ENCODE measurements around the gene ZNF792. TPM values are rescaled to one million over a fixed set of nuclear protein-coding genes. Genes with fewer than 3 reads are reported as not detected.
A peak's percentile ranks its signal among the peaks of the same experiment; 100 is the strongest.

The ZNF792 gene
- polyA plus RNA-seq, 1 of the 3 experiments (the other 2 are of a cell fraction): 1.5 TPM

- TF ChIP-seq RAD21 (IDR thresholded peaks at IDR 0.05; ENCODE audit: low read length): no peak
These were observed 38.1 kb upstream of the ZNF792 start (continued) for GRCh38 chr19:35002037-35002535.

- WGBS (ENCODE audit: low lambda C conversion rate): 7% methylated on average over 14 of the region's 46 CpGs
- peak; percentile 53 for DNase-seq
- H2AFZ ChIP-seq (ENCODE audit: low read depth): no peak overlapping the region
- peaks cover 7 to 16% of the 10 kb centered on the region in 2 experiments; a peak in 2 of 4 replicates for H3K4me1 ChIP-seq (ENCODE audit: control insufficient read depth in 1 of 2, insufficient read depth in 2 of 2, low read depth in 1 of 2, low read length in 1 of 2)
- no peaks in the 10 kb centered on the region for H3K27me3 ChIP-seq (ENCODE audit: insufficient read depth)
- peak overlapping the region; percentile 98 for H3K4me2 ChIP-seq
- TF ChIP-seq EZH2phosphoT487 (IDR thresholded peaks at IDR 0.05; ENCODE audit: borderline replicate concordance, low read depth) (no peak), POLR2AphosphoS5 (IDR thresholded peaks at IDR 0.05; ENCODE audit: low read depth, low read length) (no peak), MXI1 (IDR thresholded peaks at IDR 0.05; ENCODE audit: low read depth, low read length) (peak; percentile 85), PBX3 (IDR thresholded peaks at IDR 0.05) (no peak), FOXM1 (IDR thresholded peaks at IDR 0.05; ENCODE audit: low read depth) (no peak), TEAD4 (IDR thresholded peaks at IDR 0.05; ENCODE audit: borderline replicate concordance, insufficient read depth) (no peak), USF1 (IDR thresholded peaks at IDR 0.05; ENCODE audit: borderline replicate concordance, low read depth) (no peak), GABPA (IDR thresholded peaks at IDR 0.05; ENCODE audit: low read depth) (0 out of 2 replicates have a peak, but pooled peaks have one; percentile 17), CTCF (IDR thresholded peaks at IDR 0.05) (no peak), FOSL2 (IDR thresholded peaks at IDR 0.05; ENCODE audit: borderline replicate concordance, low read depth) (no peak), NRF1 (IDR thresholded peaks at IDR 0.05; ENCODE audit: low read depth, low read length) (no peak), NFIC (IDR thresholded peaks at IDR 0.05; ENCODE audit: borderline replicate concordance) (no peak)
- CTCF ChIA-PET: interaction anchor here (0.9 to 2.7 kb wide), 7 partner anchors 11 to 162 kb away, joined by 3 to 16 read pairs (median 5); partner anchors contain the start of gene FXYD3
- POLR2A ChIA-PET: interaction anchor here (0.7 to 2.5 kb wide), 5 partner anchors 8 to 38 kb away, joined by 3 to 8 read pairs (median 4); no protein-coding TSS in a partner anchor
- H3K9me2 ChIP-seq: no peaks in the 10 kb centered on the region
- no peaks in the 10 kb centered on the region for H3F3A ChIP-seq (replicated peaks; ENCODE audit: insufficient read depth)
- peak overlapping the region; percentile 49 to 75; a peak in 3 of 4 replicates for H3K27ac ChIP-seq (ENCODE audit: low read depth in 2 of 2, low read length in 1 of 2)
- peak overlapping the region; percentile 68 to 79 for H3K4me3 ChIP-seq (ENCODE audit: low read depth in 2 of 2, low read length in 1 of 2)
- H4K20me1 ChIP-seq (ENCODE audit: insufficient read depth): peaks cover 33% of the 10 kb centered on the region
- no peaks in the 10 kb centered on the region for H3K9me3 ChIP-seq
- H3K9ac ChIP-seq: peak overlapping the region; percentile 82
- H3K36me3 ChIP-seq (replicated peaks in 1 of 2; ENCODE audit: control insufficient read depth in 1 of 2, insufficient read depth in 2 of 2, low read length in 1 of 2): peaks cover 0 to 2% of the 10 kb centered on the region in 2 experiments
- peaks cover 67% of the 10 kb centered on the region for H3K79me2 ChIP-seq (ENCODE audit: insufficient read depth)
These were observed 36.8 kb upstream of the ZNF792 start for GRCh38 chr19:35000647-35001501.

Measured in SK-N-SH (cell line).